HCT116 (cell line): ENCODE measurements around the gene CSNK1D. TPM values are rescaled to one million over a fixed set of nuclear protein-coding genes. Genes with fewer than 3 reads are reported as not detected.

Experiments used
- ATAC-seq: fragments of 200-7000 bp; cut with Tn5 transposase; 2 replicates; pipeline ENCODE4 v1.9.1; 2020; ENCODE audit warnings: mild to moderate bottlenecking, moderate library complexity
- BruUV-seq: library from RNA; stranded (reverse); fragments of 400-500 nt; replicated peaks from 2 replicates; lab custom pipeline; 2021; lab: Mats Ljungman, UMichigan
- CTCF ChIA-PET: fragments of 300-600 bp; sonication (Branson Sonifier 250); formaldehyde crosslinking; loops from one replicate; lab custom pipeline; 2021; ENCODE audit warnings: antibody characterized with exemption; lab: Charles Lee
- POLR2A ChIA-PET: fragments of 300-600, 350-600 bp; sonication (Branson Sonifier 250); formaldehyde crosslinking; loops from one replicate; lab custom pipeline; 2021; ENCODE audit warnings: antibody characterized with exemption; lab: Charles Lee
- RAD21 ChIA-PET, 2 experiments: fragments of 300-600 bp; sonication (Branson Sonifier 250); formaldehyde crosslinking; loops; one replicate each; lab custom pipeline; 2023; ENCODE audit warnings: low total read pairs in 2 of 2; ENCODE audit not compliant: uncharacterized antibody in 2 of 2, unreplicated experiment in 2 of 2, low non-redundant PET in 1 of 2; lab: Charles Lee
- DNase-seq: peaks from one replicate; pipeline ENCODE4 v3.0.0-alpha.2; 2010; ENCODE audit warnings: low read depth, low spot score
- H2AFZ ChIP-seq: fragments of 200-600 bp; shearing (Covaris generic), sonication (generic); 2 replicates; pipeline ENCODE4 v1.6.1; 2017; ENCODE audit warnings: low read depth, mixed run types, mixed read lengths, antibody characterized with exemption, low read length; ENCODE audit not compliant: poor library complexity, severe bottlenecking
- H3K27ac ChIP-seq: 2 replicates; pipeline ENCODE4 v1.5.1; 2012; ENCODE audit warnings: low read depth, low read length
- H3K27me3 ChIP-seq: fragments of 200-600 bp; sonication (generic); 2 replicates; pipeline ENCODE4 v1.6.1; 2016; ENCODE audit warnings: mixed run types, low read length, mixed read lengths; ENCODE audit not compliant: insufficient read depth
- H3K36me3 ChIP-seq, 2 experiments: fragments of 200-500 bp in 1 of 2; fragments of 200-600 bp in 1 of 2; sonication (Bioruptor generic) in 1 of 2; sonication (generic) in 1 of 2; 2 replicates each; pipeline versions ENCODE4 v1.5.1 to v1.6.1; 2014 to 2016; ENCODE audit warnings: low read length in 2 of 2, inconsistent platforms in 1 of 2, mixed read lengths in 1 of 2, mixed run types in 1 of 2; ENCODE audit not compliant: insufficient read depth in 2 of 2, control insufficient read depth in 1 of 2
- H3K4me1 ChIP-seq, 2 experiments: fragments of 200-600 bp in 1 of 2; sonication (generic) in 1 of 2; 2 replicates each; pipeline versions ENCODE4 v1.5.1 to v1.6.1; 2012 to 2017; ENCODE audit warnings: low read length in 2 of 2, inconsistent platforms in 1 of 2, mild to moderate bottlenecking in 1 of 2, mixed read lengths in 1 of 2, mixed run types in 1 of 2, moderate library complexity in 1 of 2; ENCODE audit not compliant: insufficient read depth in 2 of 2, control insufficient read depth in 1 of 2
- H3K4me2 ChIP-seq: fragments of 200-600 bp; sonication (generic); 2 replicates; pipeline ENCODE4 v1.6.1; 2017; ENCODE audit warnings: mixed run types, low read length, mixed read lengths
- H3K4me3 ChIP-seq, 2 experiments: fragments of 200-600 bp in 1 of 2; sonication (generic) in 1 of 2; replicated peaks in 1 of 2; 2 replicates each; pipeline ENCODE4 v1.5.1; 2011 to 2016; ENCODE audit warnings: low read length in 2 of 2, control low read depth in 1 of 2, low read depth in 1 of 2, mild to moderate bottlenecking in 1 of 2, mixed read lengths in 1 of 2, mixed run types in 1 of 2
- H3K79me2 ChIP-seq: fragments of 200-600 bp; sonication (generic); 2 replicates; pipeline ENCODE4 v1.6.1; 2017; ENCODE audit warnings: mild to moderate bottlenecking, mixed run types, low read length, moderate library complexity, mixed read lengths; ENCODE audit not compliant: insufficient read depth
- H3K9ac ChIP-seq: fragments of 200-600 bp; sonication (generic); 2 replicates; pipeline ENCODE4 v1.6.1; 2016; ENCODE audit warnings: low read length, mixed read lengths
- H3K9me2 ChIP-seq: fragments of 200-600 bp; sonication (generic), shearing (Covaris generic); 2 replicates; pipeline ENCODE4 v1.6.1; 2017; ENCODE audit warnings: mixed run types, mild to moderate bottlenecking, moderate library complexity; ENCODE audit not compliant: insufficient read depth
- H3K9me3 ChIP-seq, 2 experiments: fragments of 200-500 bp in 1 of 2; fragments of 200-600 bp in 1 of 2; sonication (Bioruptor generic) in 1 of 2; sonication (generic) in 1 of 2; 2 replicates each; pipeline ENCODE4 v1.6.1; 2014 to 2017; ENCODE audit warnings: low read length in 2 of 2, mixed read lengths in 2 of 2, inconsistent platforms in 1 of 2, low read depth in 1 of 2, mild to moderate bottlenecking in 1 of 2, mixed run types in 1 of 2, moderate library complexity in 1 of 2; ENCODE audit not compliant: control insufficient read depth in 1 of 2, insufficient read depth in 1 of 2
- H4K20me1 ChIP-seq: fragments of 200-600 bp; sonication (generic), shearing (Covaris generic); 2 replicates; pipeline ENCODE4 v1.6.1; 2017; ENCODE audit warnings: mixed run types, mild to moderate bottlenecking, moderate library complexity; ENCODE audit not compliant: insufficient read depth
- ATF3 ChIP-seq: IDR thresholded peaks from 2 replicates; pipeline ENCODE4 v1.6.1; 2012
- CBX3 ChIP-seq: IDR thresholded peaks from 2 replicates; pipeline ENCODE4 v1.6.1; 2012; ENCODE audit warnings: low read depth
- ELF1 ChIP-seq: IDR thresholded peaks from 2 replicates; pipeline ENCODE4 v1.6.1; 2012; ENCODE audit warnings: low read depth, borderline replicate concordance
- EZH2 ChIP-seq: fragments of 200-600 bp; sonication (generic); IDR thresholded peaks from 2 replicates; pipeline ENCODE4 v1.6.1; 2017; ENCODE audit warnings: antibody characterized with exemption, mixed run types
- FOSL1 ChIP-seq: IDR thresholded peaks from 2 replicates; pipeline ENCODE4 v1.6.1; 2012; ENCODE audit warnings: low read depth
- JUND ChIP-seq: IDR thresholded peaks from 2 replicates; pipeline ENCODE4 v1.6.1; 2012
- POLR2AphosphoS5 ChIP-seq: IDR thresholded peaks from 2 replicates; pipeline ENCODE4 v1.6.1; 2011; ENCODE audit warnings: mild to moderate bottlenecking, low read depth, low read length, moderate library complexity
- SIN3A ChIP-seq: IDR thresholded peaks from 2 replicates; pipeline ENCODE4 v1.6.1; 2012; ENCODE audit warnings: low read depth
- SP1 ChIP-seq: IDR thresholded peaks from 2 replicates; pipeline ENCODE4 v1.6.1; 2012; ENCODE audit warnings: low read depth
- ZBTB33 ChIP-seq: IDR thresholded peaks from 2 replicates; pipeline ENCODE4 v1.6.1; 2011; ENCODE audit warnings: mild to moderate bottlenecking, low read length, moderate library complexity; ENCODE audit not compliant: insufficient replicate concordance; ENCODE audit errors: extremely low read depth
- ZNF274 ChIP-seq: fragments of 200-500 bp; sonication (Bioruptor generic); IDR thresholded peaks from 2 replicates; pipeline ENCODE4 v1.6.1; 2014; ENCODE audit warnings: mild to moderate bottlenecking, low read depth, low read length, inconsistent platforms
- intact Hi-C: fragments of 100-400 bp; cut with micrococcal nuclease; formaldehyde crosslinking; loops from 2 replicates; pipeline ENCODE4 v1.10.0; 2022
- total RNA-seq: library from RNA; stranded (reverse); gene quantifications from one replicate; pipeline ENCODE4 v1.2.1, GENCODE V29; 2021; ENCODE audit not compliant: unreplicated experiment
- TF ChIP-seq, protein P1 (sequence below): IDR thresholded peaks from 2 replicates; pipeline ENCODE4 v1.6.1; 2012; ENCODE audit warnings: low read depth

Gene CSNK1D
- total RNA-seq, 1 experiment from 2014 or later = 176 TPM

GRCh38 chr17:82256242-82256885 lies 17.1 kb downstream of the CSNK1D start:
- Histone ChIP-seq H4K20me1 (peaks cover 13% of the 10 kb centered on the region; the same call in 1 of the 2 replicates), H3K79me2 (peaks cover 85% of the 10 kb centered on the region), H3K9me2 (no peaks in the 10 kb centered on the region), H3K9ac (no peak overlapping the region), H3K4me1 (no peaks in the 10 kb centered on the region), H3K27ac (no peak overlapping the region), H3K9me3 (peaks cover 0 to 5% of the 10 kb centered on the region in 2 experiments; a peak in 1 of 4 replicates), H3K27me3 (no peaks in the 10 kb centered on the region), H3K4me3 (no peak overlapping the region), H3K36me3 (peaks cover 69 to 84% of the 10 kb centered on the region in 2 experiments), H3K4me2 (no peak overlapping the region), H2AFZ (no peak overlapping the region)
- DNase-seq (no peak), ATAC-seq (no peak)
- POLR2A ChIA-PET = interaction anchor here (0.5 to 1.1 kb wide), 2 partner anchors 9 to 236 kb away, joined by 3 to 5 read pairs; no protein-coding TSS in a partner anchor
- RAD21 ChIA-PET = no interaction called here
- intact Hi-C loops = no loop called here
- no TSS peak for BruUV-seq
- TF ChIP-seq FOSL1 (no peak), ZNF274 (no peak), POLR2AphosphoS5 (peak; percentile 34; the same call in 1 of the 2 replicates)
- CTCF ChIA-PET = no interaction called here

GRCh38 chr17:82255402-82255972 lies 18.0 kb downstream of the CSNK1D start:
- Histone ChIP-seq H3K4me3 (no peak overlapping the region), H3K4me1 (no peaks in the 10 kb centered on the region), H3K9me2 (no peaks in the 10 kb centered on the region), H3K9me3 (no peaks in the 10 kb centered on the region), H3K27me3 (no peaks in the 10 kb centered on the region), H3K36me3 (peaks cover 69 to 84% of the 10 kb centered on the region in 2 experiments), H4K20me1 (peaks cover 13% of the 10 kb centered on the region; the same call in 1 of the 2 replicates), H3K4me2 (no peak overlapping the region), H2AFZ (no peak overlapping the region), H3K9ac (no peak overlapping the region), H3K79me2 (peaks cover 85% of the 10 kb centered on the region), H3K27ac (no peak overlapping the region; the same call in 1 of the 2 replicates)
- ChIA-PET RAD21 (no interaction called here), POLR2A (interaction anchor here (1.1 kb wide), 1 partner anchor 9 kb away, joined by 5 read pairs; no protein-coding TSS in a partner anchor), CTCF (interaction anchor here (1.2 kb wide), 1 partner anchor 12 kb away, joined by 6 read pairs; no protein-coding TSS in a partner anchor)
- intact Hi-C loops = no loop called here
- BruUV-seq = no TSS peak
- no peak for DNase-seq
- no peak for ATAC-seq
- TF ChIP-seq ELF1 (no peak), SP1 (no peak), EZH2 (no peak), ATF3 (no peak), JUND (no peak), ZBTB33 (no peak), POLR2AphosphoS5 (no peak; the same call in 1 of the 2 replicates), ZNF274 (no peak), CBX3 (no peak), SIN3A (no peak)
- TF ChIP-seq, protein P1, sequence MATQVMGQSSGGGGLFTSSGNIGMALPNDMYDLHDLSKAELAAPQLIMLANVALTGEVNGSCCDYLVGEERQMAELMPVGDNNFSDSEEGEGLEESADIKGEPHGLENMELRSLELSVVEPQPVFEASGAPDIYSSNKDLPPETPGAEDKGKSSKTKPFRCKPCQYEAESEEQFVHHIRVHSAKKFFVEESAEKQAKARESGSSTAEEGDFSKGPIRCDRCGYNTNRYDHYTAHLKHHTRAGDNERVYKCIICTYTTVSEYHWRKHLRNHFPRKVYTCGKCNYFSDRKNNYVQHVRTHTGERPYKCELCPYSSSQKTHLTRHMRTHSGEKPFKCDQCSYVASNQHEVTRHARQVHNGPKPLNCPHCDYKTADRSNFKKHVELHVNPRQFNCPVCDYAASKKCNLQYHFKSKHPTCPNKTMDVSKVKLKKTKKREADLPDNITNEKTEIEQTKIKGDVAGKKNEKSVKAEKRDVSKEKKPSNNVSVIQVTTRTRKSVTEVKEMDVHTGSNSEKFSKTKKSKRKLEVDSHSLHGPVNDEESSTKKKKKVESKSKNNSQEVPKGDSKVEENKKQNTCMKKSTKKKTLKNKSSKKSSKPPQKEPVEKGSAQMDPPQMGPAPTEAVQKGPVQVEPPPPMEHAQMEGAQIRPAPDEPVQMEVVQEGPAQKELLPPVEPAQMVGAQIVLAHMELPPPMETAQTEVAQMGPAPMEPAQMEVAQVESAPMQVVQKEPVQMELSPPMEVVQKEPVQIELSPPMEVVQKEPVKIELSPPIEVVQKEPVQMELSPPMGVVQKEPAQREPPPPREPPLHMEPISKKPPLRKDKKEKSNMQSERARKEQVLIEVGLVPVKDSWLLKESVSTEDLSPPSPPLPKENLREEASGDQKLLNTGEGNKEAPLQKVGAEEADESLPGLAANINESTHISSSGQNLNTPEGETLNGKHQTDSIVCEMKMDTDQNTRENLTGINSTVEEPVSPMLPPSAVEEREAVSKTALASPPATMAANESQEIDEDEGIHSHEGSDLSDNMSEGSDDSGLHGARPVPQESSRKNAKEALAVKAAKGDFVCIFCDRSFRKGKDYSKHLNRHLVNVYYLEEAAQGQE = no peak
